Stimulated activated CD4-positive, alpha-beta T cell treated with anti-CD3 and anti-CD28 coated beads, Interleukin-1b, Interleukin-23, amount 100 ng/mL, for 24 hours (primary cell): Measurements from ENCODE around the gene CTNNA2.

Source experiments
- DNase-seq, 4 experiments: peaks; one replicate each; pipeline ENCODE4 v3.0.0-alpha.2; 2020; ENCODE audit warnings: low read depth in 4 of 4, low spot score in 1 of 4

Gene CTNNA2

DNA sequence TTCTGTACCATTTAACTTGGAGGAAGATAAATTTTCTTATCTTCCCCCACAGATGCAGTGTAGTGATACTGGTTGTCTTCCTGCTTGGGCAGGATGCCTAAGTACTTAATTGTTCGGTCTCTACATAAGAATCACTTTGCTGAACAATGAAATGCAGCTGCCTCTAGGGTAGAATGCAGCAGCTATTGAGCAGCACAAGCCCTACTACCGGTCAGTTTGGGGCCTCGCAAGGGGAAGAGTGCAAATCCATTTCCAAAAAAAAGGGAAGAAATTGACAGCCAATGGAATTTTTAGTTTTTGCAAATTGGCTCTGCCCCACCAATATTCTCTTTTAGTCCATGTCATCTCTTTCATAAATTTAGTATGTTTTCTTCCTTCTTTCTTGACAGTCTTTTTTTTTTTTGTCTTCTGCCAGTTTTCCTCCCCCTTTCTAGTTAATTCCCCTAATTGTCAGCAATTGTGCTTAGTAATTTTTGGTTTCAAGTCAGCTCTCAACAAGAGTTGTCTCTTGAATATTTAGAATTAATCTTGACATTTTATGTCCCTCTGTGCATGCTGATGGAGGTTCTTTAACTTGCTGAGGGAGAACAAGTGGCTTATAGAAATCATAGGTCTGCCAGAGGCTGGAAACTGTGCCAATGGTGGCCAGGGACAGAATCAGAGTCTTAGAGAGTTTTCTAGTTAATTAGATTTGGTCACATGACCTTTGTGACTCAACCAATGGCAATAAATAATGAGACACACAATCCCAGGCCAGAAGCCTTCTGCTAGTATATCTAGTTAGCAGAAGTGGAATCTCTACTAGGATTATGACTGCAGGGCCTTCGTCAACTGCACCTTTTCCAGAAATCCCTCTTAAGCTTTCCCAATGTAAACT, 270.0 kb downstream of the CTNNA2 start:
- DNase-seq: no peak

- DNase-seq: no peak
Observed at GRCh38 chr2:79788952-79789651, 276.3 kb downstream of the CTNNA2 start.

DNA sequence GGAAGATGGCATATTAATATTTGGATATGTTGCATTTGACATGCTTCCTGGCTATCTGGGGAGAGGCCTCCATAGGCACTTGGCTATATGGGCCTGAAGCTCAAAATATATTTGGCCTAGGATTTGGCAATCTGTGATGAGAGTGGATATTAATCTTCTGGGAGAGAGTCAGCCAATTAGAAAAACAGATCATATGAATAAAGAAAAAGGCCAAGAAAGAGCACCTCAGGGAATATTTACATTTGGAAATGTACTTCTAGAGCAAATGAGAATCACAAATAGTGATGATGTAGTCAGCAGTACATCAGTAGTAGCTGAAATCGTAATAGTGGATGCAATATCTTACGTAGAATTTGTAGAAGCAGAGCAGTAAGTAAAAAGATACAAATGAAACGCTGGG, 277.0 kb downstream of the CTNNA2 start:
- no peak for DNase-seq

- no peak for DNase-seq
Observed at GRCh38 chr2:79792090-79792489, 279.2 kb downstream of the CTNNA2 start.

DNA sequence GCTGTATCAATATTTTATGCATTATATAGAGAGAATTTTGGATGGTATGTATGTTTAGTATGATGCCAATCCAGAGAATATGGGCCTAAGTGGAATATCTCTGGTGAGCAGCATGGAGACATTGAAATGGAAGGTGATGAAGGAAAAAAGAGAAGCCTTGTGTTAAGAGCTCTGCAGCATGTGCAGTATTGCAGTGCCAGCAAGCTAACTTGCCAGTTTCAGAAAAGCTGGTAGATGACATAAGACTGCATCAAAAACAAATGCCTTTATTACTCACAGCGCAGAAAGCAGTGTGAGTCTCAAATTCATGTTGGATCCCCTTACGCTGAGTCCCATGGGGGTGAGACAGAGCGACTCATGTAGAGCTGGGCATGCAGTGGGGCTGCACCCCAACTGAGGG, 280.2 kb downstream of the CTNNA2 start:
- DNase-seq: no peak

DNA sequence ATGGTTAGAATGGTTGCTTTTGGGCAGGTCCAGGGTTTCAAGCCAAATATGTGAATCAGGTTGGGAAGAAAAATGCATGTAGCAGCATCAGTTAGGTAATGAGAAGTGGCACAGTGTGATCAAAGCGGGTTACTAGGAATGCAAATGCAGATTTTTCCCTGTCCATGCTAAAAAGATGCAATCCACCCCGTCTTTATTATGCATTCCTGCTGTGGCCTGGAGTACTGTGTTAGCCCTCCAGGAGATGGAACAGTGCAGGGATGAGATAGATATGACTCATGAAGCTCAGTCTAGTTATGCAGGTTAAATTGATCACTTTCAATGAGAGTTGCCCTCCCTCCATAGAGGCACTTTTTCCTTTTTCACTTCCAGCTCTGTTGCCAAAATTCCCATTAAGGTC, 283.8 kb downstream of the CTNNA2 start:
- no peak for DNase-seq

GRCh38 chr2:79798776-79799175, 285.9 kb downstream of the CTNNA2 start:
- DNase-seq: no peak

- no peak for DNase-seq
Observed at GRCh38 chr2:79799729-79800128, 286.9 kb downstream of the CTNNA2 start.

DNA sequence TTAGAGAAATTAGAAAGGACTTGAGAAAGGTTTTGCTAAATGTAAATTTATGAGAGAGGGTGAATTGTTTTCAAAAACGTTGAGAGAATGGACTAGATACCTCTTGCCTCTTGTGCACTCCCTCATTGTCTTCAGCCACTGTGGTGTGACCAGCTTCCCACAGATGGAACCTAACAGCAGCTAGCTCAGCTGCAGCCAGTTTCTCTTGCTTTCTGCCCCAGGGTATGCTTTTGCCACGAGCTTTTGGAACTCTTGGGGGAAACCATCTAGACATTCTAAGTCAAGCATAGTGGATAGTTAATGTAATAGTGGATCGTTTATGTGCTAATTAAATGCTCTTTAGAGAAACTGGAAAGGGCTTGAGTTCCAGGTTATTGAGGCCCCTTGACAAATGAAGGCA, 288.2 kb downstream of the CTNNA2 start:
- no peak for DNase-seq

GRCh38 chr2:79817288-79817687, 304.4 kb downstream of the CTNNA2 start:
- no peak for DNase-seq

DNA sequence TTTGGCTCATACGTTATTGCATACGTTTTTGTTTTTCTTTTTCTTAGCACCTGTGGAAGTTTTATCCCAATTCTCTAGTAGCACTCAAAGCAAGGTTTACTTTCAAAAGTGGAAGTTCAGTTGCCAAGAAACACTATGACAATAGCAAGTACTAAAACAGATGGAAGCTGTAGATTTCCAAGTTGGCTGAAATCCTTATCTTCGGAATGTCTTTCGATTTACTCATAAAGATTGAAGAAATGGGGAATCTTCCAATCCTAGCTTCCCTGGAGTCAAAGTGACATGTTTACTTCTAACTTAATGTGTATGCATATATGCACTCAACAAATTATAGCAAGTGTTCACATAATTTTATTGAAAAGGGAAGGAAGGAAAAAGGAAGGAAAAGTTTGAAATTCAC, 307.4 kb downstream of the CTNNA2 start:
- DNase-seq: no peak

DNA sequence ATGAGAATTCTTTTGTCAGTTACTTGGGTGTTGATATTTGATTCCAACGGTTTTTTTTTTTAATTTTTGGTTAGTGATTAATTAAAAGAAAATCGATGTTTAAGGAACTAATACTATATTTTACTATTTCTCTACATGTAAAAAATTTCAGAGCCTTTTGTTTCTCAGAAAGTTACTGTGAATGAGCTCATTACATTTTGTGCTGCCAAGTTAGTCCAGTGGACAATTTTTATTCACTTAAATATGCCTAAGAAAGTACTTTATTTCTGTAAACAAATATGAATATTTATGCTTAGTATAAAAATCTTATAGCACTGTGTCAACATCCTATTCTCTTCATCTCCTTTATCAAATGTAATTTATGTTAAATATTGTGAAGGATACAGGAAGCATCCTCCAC, 309.3 kb downstream of the CTNNA2 start:
- no peak for DNase-seq

DNA sequence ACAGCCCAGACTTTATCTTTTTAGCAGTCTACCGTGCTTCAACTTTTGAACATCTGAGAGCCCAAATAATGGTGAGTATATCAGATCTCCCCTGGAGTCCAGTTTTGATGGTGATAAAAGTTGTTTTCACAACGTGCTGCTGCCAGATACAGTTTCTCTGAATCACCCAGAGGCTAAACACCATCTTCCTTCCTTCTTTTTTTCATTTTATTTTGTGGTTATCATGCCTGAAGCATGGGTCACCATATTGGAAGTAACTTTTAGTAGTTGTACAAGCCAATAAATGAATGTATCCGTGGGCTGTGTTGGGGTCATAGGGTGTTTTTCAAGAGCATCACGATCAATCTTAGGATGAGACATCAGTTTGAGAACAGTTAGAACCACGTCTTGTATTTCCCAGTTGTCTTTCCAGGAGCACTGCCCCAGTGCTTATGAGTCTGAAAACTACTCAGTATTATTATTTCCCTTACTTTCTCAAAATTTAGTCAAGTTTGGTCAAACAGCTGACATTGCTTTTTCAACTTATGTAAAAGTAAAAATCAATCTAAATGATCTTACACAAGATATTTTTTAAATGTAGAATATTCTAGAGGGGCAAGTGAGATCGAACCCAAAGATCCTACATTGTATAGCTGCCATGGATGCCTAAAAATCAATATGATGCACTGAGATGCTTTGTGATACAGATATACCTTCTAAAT, 311.4 kb downstream of the CTNNA2 start:
- no peak for DNase-seq

DNA sequence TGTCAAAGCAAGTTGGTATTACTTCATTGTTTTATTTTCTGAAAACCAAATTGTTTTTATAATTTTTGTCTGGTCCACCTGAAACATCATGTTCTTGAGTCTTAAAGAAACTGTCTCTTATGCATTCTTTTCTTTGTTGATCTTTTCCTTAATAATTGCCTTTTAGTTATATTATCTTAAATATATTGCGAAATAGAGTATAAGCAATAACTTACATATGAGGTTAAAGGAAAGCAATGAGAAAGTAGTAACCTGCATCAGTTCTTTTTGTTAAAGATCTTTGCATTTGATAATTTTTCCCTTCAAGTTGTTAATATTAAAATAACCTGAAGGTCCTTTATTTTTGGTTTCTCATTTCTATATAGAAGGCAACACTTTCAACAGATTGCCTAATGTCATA, 315.0 kb downstream of the CTNNA2 start:
- DNase-seq: no peak

GRCh38 chr2:79830501-79830900, 317.6 kb downstream of the CTNNA2 start:
- DNase-seq: no peak

DNA sequence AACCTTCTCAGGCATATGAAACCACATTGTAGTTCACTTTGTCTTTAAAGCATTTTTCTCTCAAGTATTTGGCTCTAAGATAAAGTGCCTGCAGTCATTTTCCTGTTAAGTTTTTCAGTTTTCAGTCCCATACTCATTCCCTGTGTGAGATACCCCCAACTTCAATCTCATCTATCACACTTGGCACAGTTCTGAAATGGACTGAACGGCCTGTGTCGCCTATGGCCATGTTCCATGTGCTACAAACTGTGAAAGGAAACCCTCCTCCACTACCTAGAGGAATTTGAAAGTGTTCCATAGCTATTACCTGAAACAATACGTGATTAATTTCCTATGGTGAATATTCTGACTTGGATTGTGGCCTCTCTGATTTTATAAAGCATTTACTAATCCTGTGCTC, 319.1 kb downstream of the CTNNA2 start:
- DNase-seq: no peak

GRCh38 chr2:79832511-79833234, 319.8 kb downstream of the CTNNA2 start:
- no peak for DNase-seq

GRCh38 chr2:79833235-79833878, 320.5 kb downstream of the CTNNA2 start:
- no peak for DNase-seq

- no peak for DNase-seq
Observed at GRCh38 chr2:79835911-79836310, 323.1 kb downstream of the CTNNA2 start.

DNA sequence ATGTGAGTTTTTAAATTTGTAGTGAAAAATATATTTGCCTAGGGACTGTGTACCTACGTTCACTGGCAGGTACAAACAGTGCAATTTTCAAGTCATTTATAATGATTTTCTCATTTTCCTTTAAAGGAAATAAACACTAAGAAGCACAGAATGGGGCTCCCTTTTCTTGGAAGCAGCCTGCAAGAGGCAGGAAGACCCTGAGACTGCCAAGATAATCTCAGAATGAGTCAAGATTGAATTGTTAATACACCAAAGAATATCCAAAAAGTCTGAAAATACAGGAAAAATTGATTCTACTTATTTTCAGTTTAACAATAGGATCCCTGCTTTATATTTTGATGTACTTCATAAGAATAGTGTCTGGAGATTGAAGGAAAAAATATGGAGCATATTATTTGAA, 331.2 kb downstream of the CTNNA2 start:
- no peak for DNase-seq

DNA sequence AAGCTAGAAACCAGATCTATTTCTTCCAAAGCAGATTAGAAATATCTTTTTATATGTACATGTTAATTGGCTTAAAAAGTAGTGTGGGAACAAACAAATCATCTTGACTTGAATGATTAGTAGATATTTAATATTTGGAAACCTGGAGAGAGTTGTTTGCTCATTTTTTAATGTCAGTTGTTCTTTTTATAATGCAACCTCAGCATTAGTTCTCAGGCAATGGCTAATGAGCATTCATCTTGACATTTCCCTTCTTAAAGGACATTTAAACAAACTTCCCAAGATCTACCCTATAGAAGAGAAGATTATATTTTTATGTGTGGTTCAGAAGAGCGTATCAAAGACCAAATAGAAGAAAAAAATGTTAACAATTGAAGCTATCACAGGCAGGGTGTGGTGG, 334.0 kb downstream of the CTNNA2 start:
- DNase-seq: no peak
